ENCODE results near the gene PTGIS. TPM values are rescaled to one million over a fixed set of nuclear protein-coding genes. Genes with fewer than 3 reads are reported as not detected.

PTGIS gene
- total RNA-seq, 1 donor from 2014 or later, result 10.8 TPM

GRCh38 chr20:49595811-49596561, 28.0 kb upstream of the PTGIS start:
- no peak for DNase-seq

GRCh38 chr20:49595346-49595745, 27.4 kb upstream of the PTGIS start:
- DNase-seq, result no peak

GRCh38 chr20:49594931-49595315, 27.0 kb upstream of the PTGIS start:
- DNase-seq, result no peak

- no peak for DNase-seq
Measured at GRCh38 chr20:49594143-49594930, 26.4 kb upstream of the PTGIS start.

GRCh38 chr20:49593466-49594142, 25.7 kb upstream of the PTGIS start:
- no peak for DNase-seq

GRCh38 chr20:49592120-49592519, 24.2 kb upstream of the PTGIS start:
- DNase-seq, result no peak

- DNase-seq, result no peak
Measured at GRCh38 chr20:49591217-49591865, 23.4 kb upstream of the PTGIS start.

GRCh38 chr20:49590163-49591017, 22.5 kb upstream of the PTGIS start:
- no peak for DNase-seq

GRCh38 chr20:49589747-49590146, 21.8 kb upstream of the PTGIS start:
- no peak for DNase-seq

- DNase-seq, result no peak
Measured at GRCh38 chr20:49587111-49587570, 19.2 kb upstream of the PTGIS start.

GRCh38 chr20:49585585-49586245, 17.8 kb upstream of the PTGIS start:
- DNase-seq, result no peak

- no peak for DNase-seq
Measured at GRCh38 chr20:49584418-49585382, 16.8 kb upstream of the PTGIS start.

- peak; percentile 42 for DNase-seq
Measured at GRCh38 chr20:49583669-49584417, 15.9 kb upstream of the PTGIS start.

GRCh38 chr20:49583343-49583668, 15.4 kb upstream of the PTGIS start:
- no peak for DNase-seq

- no peak for DNase-seq
Measured at GRCh38 chr20:49582413-49583334, 14.7 kb upstream of the PTGIS start.

GRCh38 chr20:49581482-49581881, 13.5 kb upstream of the PTGIS start:
- DNase-seq, result no peak

GRCh38 chr20:49580813-49581174, 12.9 kb upstream of the PTGIS start:
- no peak for DNase-seq

Measured in occipital lobe (tissue), 2 donors.